K562 (cell line): ENCODE results near the gene ABHD1. TPM values are rescaled to one million over a fixed set of nuclear protein-coding genes. Genes with fewer than 3 reads are reported as not detected.

Experiments used
- ELF2 ChIP-seq: fragments of 250-450 bp; sonication (Bioruptor Pico); IDR thresholded peaks from 2 replicates; pipeline ENCODE4 v1.5.0; 2021; ENCODE audit warnings: mild to moderate bottlenecking
- KLF13 ChIP-seq: fragments of 450-650 bp; IDR thresholded peaks from 2 replicates; pipeline ENCODE4 v1.6.1; 2016; ENCODE audit warnings: missing genetic modification characterization, low read depth, mild to moderate bottlenecking, missing compliant biosample characterization, moderate library complexity, borderline replicate concordance
- L3MBTL2 ChIP-seq: fragments of 450-650 bp; IDR thresholded peaks from 2 replicates; pipeline ENCODE4 v1.6.1; 2016; ENCODE audit warnings: mild to moderate bottlenecking, moderate library complexity
- PCBP1 ChIP-seq: fragments of 200-400 bp; formaldehyde crosslinking; IDR thresholded peaks from 2 replicates; pipeline ENCODE4 v1.6.1; 2018; ENCODE audit warnings: mild to moderate bottlenecking, low read depth, low read length; ENCODE audit not compliant: poor library complexity, severe bottlenecking
- SMAD3 ChIP-seq: fragments of 450-650 bp; formaldehyde crosslinking; conservative IDR thresholded peaks from 2 replicates; pipeline ENCODE4 v1.4.0; 2020; ENCODE audit warnings: mild to moderate bottlenecking
- polyA plus RNA-seq, 8 experiments: library from polyadenylated mRNA; depleted of rRNA in 4 of 8; stranded (reverse) in 5 of 8; unstranded in 3 of 8; fragments of >200 nt; fragmentation: Nextera tagmentation in 2 of 8; fragmentation: Illumina TruSeq in 1 of 8; extraction: Ambion mirVana in 2 of 8; extraction: Trizol in 1 of 8; gene quantifications; 2 replicates each; pipeline versions ENCODE4 v1.2.1 to v1.2.3, GENCODE V29; 2011 to 2014; ENCODE audit warnings: inconsistent platforms in 1 of 8, missing spikeins in 1 of 8
- total RNA-seq, 7 experiments: library from RNA; depleted of rRNA in 6 of 7; stranded (reverse); fragments of >200 nt in 6 of 7; fragmentation: Illumina TruSeq in 2 of 7; extraction: Trizol in 2 of 7; gene quantifications; 2 replicates each; pipeline versions ENCODE4 v1.2.1 to v1.2.3, GENCODE V29; 2011 to 2021; ENCODE audit warnings: low replicate concordance in 1 of 7
- TF ChIP-seq, protein P1 (sequence below): fragments of 200-800 bp; sonication (Bioruptor generic); IDR thresholded peaks from 2 replicates; pipeline ENCODE4 v1.6.1; 2016; ENCODE audit warnings: missing genetic modification characterization, missing compliant biosample characterization
- TF ChIP-seq, protein P2 (sequence below): sonication (generic); IDR thresholded peaks from 2 replicates; pipeline ENCODE4 v1.6.1; 2016
- TF ChIP-seq, protein P3 (sequence below): fragments of 450-650 bp; IDR thresholded peaks from 2 replicates; pipeline ENCODE4 v1.6.1; 2016; ENCODE audit warnings: mild to moderate bottlenecking, moderate library complexity

Gene ABHD1
- total and polyA plus RNA-seq, 9 of the 15 experiments (the other 6 are each of a cell fraction or from before 2014, with no cell fraction given), result 0.10 to 0.16 (median 0.11) TPM; not detected in 5

DNA sequence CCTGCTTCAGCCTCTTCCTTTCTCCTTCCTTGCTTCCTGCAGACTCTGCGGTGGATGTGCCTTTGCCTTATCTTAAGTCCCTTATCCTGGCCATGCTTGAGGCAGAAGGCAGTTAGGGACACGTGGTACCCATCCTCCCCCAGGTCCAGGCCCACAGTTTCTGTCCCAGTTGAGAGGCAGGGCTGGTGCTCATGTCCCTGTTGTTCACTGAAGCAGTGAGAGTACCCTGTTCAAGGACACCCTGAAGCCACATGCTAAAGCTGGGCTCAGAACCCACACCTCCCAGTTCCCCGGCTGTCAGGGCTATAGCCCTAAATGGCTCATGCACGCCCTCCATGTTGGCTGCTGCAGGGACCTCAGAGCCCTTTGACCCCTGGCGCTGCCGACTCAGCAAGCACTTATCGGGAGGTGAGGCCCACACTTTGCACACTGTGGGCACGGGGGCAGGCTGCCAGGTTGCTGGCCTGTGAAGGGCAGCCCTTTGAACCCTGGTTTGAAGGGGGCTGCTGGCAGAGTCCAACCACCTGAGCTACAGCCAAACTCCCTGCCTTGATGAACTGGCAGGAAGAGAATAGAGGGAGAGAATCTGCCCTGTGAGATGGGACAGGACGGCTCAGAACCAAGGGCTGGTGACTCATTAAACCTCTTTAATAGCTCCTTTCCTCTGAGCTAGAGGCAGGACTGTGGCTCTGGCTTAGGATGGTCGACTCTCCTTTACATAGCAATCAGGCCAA, 30.8 kb upstream of the ABHD1 start (continued):
- TF ChIP-seq, protein P1, sequence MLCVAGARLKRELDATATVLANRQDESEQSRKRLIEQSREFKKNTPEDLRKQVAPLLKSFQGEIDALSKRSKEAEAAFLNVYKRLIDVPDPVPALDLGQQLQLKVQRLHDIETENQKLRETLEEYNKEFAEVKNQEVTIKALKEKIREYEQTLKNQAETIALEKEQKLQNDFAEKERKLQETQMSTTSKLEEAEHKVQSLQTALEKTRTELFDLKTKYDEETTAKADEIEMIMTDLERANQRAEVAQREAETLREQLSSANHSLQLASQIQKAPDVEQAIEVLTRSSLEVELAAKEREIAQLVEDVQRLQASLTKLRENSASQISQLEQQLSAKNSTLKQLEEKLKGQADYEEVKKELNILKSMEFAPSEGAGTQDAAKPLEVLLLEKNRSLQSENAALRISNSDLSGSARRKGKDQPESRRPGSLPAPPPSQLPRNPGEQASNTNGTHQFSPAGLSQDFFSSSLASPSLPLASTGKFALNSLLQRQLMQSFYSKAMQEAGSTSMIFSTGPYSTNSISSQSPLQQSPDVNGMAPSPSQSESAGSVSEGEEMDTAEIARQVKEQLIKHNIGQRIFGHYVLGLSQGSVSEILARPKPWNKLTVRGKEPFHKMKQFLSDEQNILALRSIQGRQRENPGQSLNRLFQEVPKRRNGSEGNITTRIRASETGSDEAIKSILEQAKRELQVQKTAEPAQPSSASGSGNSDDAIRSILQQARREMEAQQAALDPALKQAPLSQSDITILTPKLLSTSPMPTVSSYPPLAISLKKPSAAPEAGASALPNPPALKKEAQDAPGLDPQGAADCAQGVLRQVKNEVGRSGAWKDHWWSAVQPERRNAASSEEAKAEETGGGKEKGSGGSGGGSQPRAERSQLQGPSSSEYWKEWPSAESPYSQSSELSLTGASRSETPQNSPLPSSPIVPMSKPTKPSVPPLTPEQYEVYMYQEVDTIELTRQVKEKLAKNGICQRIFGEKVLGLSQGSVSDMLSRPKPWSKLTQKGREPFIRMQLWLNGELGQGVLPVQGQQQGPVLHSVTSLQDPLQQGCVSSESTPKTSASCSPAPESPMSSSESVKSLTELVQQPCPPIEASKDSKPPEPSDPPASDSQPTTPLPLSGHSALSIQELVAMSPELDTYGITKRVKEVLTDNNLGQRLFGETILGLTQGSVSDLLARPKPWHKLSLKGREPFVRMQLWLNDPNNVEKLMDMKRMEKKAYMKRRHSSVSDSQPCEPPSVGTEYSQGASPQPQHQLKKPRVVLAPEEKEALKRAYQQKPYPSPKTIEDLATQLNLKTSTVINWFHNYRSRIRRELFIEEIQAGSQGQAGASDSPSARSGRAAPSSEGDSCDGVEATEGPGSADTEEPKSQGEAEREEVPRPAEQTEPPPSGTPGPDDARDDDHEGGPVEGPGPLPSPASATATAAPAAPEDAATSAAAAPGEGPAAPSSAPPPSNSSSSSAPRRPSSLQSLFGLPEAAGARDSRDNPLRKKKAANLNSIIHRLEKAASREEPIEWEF (CRISPR knock-in tag), result peak; percentile 79
- TF ChIP-seq KLF13 (tag), result no peak
- TF ChIP-seq, protein P2, sequence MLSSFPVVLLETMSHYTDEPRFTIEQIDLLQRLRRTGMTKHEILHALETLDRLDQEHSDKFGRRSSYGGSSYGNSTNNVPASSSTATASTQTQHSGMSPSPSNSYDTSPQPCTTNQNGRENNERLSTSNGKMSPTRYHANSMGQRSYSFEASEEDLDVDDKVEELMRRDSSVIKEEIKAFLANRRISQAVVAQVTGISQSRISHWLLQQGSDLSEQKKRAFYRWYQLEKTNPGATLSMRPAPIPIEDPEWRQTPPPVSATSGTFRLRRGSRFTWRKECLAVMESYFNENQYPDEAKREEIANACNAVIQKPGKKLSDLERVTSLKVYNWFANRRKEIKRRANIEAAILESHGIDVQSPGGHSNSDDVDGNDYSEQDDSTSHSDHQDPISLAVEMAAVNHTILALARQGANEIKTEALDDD, result no peak
- no peak for TF ChIP-seq ELF2 (CRISPR knock-in tag)
- TF ChIP-seq L3MBTL2, result peak; percentile 96
- TF ChIP-seq PCBP1, result no peak
- no peak; the same call in 1 of the 2 replicates for TF ChIP-seq SMAD3 (CRISPR knock-in tag)
- TF ChIP-seq, protein P3, sequence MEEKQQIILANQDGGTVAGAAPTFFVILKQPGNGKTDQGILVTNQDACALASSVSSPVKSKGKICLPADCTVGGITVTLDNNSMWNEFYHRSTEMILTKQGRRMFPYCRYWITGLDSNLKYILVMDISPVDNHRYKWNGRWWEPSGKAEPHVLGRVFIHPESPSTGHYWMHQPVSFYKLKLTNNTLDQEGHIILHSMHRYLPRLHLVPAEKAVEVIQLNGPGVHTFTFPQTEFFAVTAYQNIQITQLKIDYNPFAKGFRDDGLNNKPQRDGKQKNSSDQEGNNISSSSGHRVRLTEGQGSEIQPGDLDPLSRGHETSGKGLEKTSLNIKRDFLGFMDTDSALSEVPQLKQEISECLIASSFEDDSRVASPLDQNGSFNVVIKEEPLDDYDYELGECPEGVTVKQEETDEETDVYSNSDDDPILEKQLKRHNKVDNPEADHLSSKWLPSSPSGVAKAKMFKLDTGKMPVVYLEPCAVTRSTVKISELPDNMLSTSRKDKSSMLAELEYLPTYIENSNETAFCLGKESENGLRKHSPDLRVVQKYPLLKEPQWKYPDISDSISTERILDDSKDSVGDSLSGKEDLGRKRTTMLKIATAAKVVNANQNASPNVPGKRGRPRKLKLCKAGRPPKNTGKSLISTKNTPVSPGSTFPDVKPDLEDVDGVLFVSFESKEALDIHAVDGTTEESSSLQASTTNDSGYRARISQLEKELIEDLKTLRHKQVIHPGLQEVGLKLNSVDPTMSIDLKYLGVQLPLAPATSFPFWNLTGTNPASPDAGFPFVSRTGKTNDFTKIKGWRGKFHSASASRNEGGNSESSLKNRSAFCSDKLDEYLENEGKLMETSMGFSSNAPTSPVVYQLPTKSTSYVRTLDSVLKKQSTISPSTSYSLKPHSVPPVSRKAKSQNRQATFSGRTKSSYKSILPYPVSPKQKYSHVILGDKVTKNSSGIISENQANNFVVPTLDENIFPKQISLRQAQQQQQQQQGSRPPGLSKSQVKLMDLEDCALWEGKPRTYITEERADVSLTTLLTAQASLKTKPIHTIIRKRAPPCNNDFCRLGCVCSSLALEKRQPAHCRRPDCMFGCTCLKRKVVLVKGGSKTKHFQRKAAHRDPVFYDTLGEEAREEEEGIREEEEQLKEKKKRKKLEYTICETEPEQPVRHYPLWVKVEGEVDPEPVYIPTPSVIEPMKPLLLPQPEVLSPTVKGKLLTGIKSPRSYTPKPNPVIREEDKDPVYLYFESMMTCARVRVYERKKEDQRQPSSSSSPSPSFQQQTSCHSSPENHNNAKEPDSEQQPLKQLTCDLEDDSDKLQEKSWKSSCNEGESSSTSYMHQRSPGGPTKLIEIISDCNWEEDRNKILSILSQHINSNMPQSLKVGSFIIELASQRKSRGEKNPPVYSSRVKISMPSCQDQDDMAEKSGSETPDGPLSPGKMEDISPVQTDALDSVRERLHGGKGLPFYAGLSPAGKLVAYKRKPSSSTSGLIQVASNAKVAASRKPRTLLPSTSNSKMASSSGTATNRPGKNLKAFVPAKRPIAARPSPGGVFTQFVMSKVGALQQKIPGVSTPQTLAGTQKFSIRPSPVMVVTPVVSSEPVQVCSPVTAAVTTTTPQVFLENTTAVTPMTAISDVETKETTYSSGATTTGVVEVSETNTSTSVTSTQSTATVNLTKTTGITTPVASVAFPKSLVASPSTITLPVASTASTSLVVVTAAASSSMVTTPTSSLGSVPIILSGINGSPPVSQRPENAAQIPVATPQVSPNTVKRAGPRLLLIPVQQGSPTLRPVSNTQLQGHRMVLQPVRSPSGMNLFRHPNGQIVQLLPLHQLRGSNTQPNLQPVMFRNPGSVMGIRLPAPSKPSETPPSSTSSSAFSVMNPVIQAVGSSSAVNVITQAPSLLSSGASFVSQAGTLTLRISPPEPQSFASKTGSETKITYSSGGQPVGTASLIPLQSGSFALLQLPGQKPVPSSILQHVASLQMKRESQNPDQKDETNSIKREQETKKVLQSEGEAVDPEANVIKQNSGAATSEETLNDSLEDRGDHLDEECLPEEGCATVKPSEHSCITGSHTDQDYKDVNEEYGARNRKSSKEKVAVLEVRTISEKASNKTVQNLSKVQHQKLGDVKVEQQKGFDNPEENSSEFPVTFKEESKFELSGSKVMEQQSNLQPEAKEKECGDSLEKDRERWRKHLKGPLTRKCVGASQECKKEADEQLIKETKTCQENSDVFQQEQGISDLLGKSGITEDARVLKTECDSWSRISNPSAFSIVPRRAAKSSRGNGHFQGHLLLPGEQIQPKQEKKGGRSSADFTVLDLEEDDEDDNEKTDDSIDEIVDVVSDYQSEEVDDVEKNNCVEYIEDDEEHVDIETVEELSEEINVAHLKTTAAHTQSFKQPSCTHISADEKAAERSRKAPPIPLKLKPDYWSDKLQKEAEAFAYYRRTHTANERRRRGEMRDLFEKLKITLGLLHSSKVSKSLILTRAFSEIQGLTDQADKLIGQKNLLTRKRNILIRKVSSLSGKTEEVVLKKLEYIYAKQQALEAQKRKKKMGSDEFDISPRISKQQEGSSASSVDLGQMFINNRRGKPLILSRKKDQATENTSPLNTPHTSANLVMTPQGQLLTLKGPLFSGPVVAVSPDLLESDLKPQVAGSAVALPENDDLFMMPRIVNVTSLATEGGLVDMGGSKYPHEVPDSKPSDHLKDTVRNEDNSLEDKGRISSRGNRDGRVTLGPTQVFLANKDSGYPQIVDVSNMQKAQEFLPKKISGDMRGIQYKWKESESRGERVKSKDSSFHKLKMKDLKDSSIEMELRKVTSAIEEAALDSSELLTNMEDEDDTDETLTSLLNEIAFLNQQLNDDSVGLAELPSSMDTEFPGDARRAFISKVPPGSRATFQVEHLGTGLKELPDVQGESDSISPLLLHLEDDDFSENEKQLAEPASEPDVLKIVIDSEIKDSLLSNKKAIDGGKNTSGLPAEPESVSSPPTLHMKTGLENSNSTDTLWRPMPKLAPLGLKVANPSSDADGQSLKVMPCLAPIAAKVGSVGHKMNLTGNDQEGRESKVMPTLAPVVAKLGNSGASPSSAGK, result peak; percentile 92
